ES-I3 (cell line): ENCODE measurements around the gene AP3S2.

Source experiments
- H3K36me3 ChIP-seq: 2 replicates; pipeline ENCODE4 v1.6.1; 2013; ENCODE audit warnings: mild to moderate bottlenecking, low read length, control low read depth, moderate library complexity; ENCODE audit not compliant: insufficient read depth
- H3K4me1 ChIP-seq: 2 replicates; pipeline ENCODE4 v1.6.1; 2013; ENCODE audit warnings: mild to moderate bottlenecking, control low read depth, low read length; ENCODE audit not compliant: insufficient read depth
- H3K9ac ChIP-seq: 2 replicates; pipeline ENCODE4 v1.6.1; 2013; ENCODE audit warnings: low read depth, mild to moderate bottlenecking, low read length, moderate library complexity
- H3K9me3 ChIP-seq: 2 replicates; pipeline ENCODE4 v1.6.1; 2013; ENCODE audit warnings: mild to moderate bottlenecking, low read length, moderate library complexity; ENCODE audit not compliant: control insufficient read depth, insufficient read depth

The AP3S2 gene

GRCh38 chr15:89910891-89911626 lies 17.3 kb upstream of the AP3S2 start:
- no peak overlapping the region for H3K9ac ChIP-seq
- no peaks in the 10 kb centered on the region for H3K36me3 ChIP-seq

GRCh38 chr15:89909611-89910010 lies 15.8 kb upstream of the AP3S2 start:
- Histone ChIP-seq H3K36me3 (no peaks in the 10 kb centered on the region), H3K9ac (no peak overlapping the region), H3K4me1 (peaks cover 5% of the 10 kb centered on the region; the same call in 1 of the 2 replicates), H3K9me3 (no peaks in the 10 kb centered on the region)

More at GRCh38 chr15:89910891-89911626, 17.3 kb upstream of the AP3S2 start:
- Histone ChIP-seq H3K4me1 (peaks cover 5% of the 10 kb centered on the region; the same call in 1 of the 2 replicates), H3K9me3 (no peaks in the 10 kb centered on the region)

DNA sequence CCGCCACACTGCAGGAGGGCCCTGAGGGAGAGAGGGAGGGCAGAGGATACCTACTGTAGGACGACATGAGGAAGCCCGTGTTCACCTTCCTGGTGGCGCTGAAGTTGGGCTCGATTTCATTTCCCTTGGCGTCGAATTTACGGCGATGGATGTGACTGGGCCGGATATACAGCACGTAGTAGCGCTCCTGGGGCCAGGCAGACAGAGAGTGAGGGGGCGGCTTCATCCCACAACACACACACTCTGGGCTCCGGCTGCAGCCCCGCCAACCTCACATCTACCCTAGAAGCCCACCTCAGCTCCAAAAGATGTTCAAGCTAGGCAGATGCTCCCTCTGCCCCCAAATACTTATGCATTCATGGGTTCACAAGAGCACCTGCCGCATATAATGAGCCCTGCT lies 14.4 kb upstream of the AP3S2 start:
- H3K9ac ChIP-seq = no peak overlapping the region
- no peaks in the 10 kb centered on the region for H3K36me3 ChIP-seq
- H3K9me3 ChIP-seq = no peaks in the 10 kb centered on the region
- peaks cover 1% of the 10 kb centered on the region; the same call in 1 of the 2 replicates for H3K4me1 ChIP-seq

GRCh38 chr15:89907289-89907688 lies 13.5 kb upstream of the AP3S2 start:
- Histone ChIP-seq H3K4me1 (no peaks in the 10 kb centered on the region), H3K9me3 (no peaks in the 10 kb centered on the region), H3K9ac (no peak overlapping the region), H3K36me3 (no peaks in the 10 kb centered on the region)

DNA sequence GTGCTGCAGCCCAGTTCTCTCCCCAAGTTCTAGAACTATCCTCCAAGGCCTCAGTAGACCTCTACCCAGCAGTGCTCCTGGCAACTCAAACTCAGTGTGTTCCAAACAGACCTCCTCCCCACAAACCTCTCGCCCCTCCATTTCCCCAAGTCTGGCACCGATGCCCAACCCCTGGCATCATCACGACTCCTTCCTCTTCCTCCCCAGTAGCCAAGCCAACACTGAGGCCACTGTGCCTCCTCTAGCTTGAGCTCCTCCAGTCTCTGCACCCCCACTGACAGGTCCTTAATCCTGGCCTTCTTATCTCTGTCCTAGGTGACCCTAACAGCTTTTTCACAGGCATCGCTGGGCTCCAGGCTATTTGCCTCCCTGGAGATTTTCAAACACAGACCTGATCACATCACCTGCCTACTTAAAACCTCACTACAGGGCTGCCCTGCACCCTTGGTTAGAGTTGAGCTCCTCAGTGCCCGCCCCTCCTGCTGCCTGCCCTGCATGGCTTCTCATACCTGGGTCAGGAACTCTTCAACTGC lies 12.1 kb upstream of the AP3S2 start:
- no peak overlapping the region for H3K9ac ChIP-seq
- no peaks in the 10 kb centered on the region for H3K36me3 ChIP-seq
- H3K4me1 ChIP-seq = no peaks in the 10 kb centered on the region
- no peaks in the 10 kb centered on the region for H3K9me3 ChIP-seq

DNA sequence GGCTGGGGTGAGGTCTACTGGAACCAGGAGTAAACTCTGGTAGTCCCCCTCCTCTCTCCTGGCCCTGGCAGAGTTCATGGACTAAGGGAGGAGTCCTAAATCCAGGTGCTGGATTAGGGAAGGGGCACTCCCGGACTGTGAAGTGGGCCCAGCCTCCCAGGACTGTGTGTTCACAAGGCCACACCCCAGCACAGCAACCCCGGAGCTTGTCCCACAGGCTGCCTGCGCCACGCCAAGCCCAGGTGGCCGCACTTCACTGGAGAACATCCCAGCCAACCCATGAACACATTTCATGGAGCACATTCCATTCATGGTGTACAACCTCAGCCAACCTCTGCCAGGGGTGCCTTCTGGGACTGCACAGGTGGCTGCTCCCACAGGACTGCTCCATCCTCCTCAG lies 10.7 kb upstream of the AP3S2 start:
- H3K9ac ChIP-seq = no peak overlapping the region
- H3K4me1 ChIP-seq = no peaks in the 10 kb centered on the region
- H3K9me3 ChIP-seq = no peaks in the 10 kb centered on the region
- no peaks in the 10 kb centered on the region for H3K36me3 ChIP-seq

DNA sequence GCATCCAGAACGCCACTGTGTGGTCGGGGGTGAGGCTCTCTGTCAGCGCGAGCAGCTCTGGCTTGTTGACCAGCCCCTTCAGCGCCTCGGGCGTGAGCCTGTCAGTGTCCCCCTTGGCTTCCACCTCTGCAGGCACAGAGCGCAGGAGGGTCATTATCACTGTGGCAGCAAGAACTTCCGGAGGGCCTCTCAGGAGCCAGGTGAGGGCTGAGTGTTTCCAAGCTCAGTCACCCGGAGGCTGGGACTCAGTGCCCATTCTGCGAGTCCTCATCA lies 10.0 kb upstream of the AP3S2 start:
- H3K36me3 ChIP-seq = no peaks in the 10 kb centered on the region
- no peak overlapping the region for H3K9ac ChIP-seq
- no peaks in the 10 kb centered on the region for H3K4me1 ChIP-seq
- H3K9me3 ChIP-seq = no peaks in the 10 kb centered on the region

DNA sequence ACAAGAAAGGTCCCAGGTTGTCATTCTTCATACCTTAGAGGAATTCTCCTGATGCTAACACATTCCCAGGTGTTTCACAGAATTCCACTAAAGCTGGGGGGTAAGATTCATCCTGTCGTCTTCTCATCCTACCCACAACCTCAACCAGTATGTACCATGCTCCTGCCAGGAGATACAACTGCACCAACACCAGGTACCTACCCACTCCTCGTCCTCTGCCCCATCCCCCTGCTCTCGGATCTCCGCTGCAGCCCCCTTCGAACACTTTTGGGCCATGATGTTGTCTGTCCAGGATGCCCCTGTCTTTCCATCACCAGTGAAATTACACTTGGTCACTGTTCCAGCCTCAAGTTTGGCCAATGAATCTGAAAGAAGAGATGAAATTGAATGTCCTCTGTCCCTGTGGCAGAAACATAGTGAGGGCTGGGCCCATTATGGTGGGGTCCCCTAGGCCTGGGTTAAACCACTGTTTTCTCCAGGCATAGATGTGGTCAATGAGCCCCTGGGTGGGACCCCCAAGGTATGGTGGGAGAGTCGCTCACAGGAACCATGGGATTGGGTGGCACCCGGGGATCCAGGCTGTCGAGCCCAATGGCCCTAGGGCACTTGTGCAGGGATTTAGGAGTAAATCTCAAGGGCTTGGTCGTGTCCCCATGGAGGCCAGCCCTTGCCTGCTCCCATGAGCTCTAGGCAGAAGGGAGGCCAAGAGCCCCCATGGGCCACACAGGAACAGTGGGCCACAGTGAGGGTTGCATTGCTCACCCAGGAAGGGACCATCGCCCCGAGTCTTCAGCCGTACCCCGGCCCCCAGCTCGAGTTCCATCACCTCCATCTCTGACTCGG lies 9.4 kb upstream of the AP3S2 start:
- H3K4me1 ChIP-seq = peaks cover 3% of the 10 kb centered on the region; the same call in 1 of the 2 replicates
- no peaks in the 10 kb centered on the region for H3K9me3 ChIP-seq
- H3K36me3 ChIP-seq = no peaks in the 10 kb centered on the region
- H3K9ac ChIP-seq = no peak overlapping the region

DNA sequence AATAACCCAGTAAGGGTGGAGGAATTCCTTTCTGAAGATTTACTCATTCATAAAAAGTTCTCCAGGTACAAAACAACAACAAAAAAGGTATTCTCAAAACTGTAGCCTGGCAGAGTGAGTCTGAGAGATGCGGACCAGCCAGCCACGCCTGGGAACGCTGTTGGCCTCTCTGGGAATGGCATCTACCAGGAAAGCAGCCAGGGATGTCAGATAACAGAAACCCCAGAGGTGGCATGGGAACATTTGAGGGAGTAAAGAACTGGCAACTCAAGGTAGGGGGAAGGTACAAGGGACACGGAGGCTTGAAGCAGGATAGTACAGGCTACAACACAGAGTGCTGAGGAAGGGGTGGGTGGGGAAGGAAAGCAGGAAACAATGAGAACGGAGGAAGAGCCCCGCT lies 7.1 kb upstream of the AP3S2 start:
- H3K36me3 ChIP-seq = no peaks in the 10 kb centered on the region
- H3K9me3 ChIP-seq = no peaks in the 10 kb centered on the region

GRCh38 chr15:89899951-89900567 lies 6.3 kb upstream of the AP3S2 start:
- H3K9me3 ChIP-seq = no peaks in the 10 kb centered on the region

More for the DNA sequence above, 7.1 kb upstream of the AP3S2 start:
- Histone ChIP-seq H3K9ac (no peak overlapping the region), H3K4me1 (peaks cover 5% of the 10 kb centered on the region; the same call in 1 of the 2 replicates)

DNA sequence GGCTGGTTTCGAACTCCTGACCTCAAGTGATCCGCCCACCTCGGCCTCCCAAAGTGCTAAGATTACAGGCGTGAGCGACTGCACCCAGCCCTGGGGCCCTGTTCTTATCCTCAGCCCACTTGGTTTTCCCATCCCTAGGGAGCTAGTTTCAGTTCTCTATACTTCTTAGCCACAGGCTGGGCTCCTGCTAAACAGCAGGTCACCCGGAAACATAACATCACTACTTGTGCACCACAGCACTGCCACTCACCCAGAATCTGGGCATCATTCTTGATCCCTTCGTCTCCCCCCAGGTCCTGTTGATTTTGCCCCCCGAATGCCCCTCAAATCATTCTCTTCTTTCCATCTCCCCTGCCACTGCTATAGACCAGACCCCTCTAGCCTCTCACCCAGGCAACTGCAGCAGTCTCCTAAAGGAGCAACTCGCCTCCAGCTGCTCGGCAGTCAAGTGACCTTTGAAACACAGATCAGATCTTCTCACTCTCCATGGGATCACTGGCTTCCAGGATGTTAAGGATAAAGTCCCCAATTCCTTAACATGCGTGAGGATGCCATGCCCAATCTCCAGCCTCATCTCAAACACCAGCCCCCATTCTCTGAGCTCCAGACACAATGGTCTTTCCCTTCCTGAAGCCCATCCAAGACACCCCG lies 5.6 kb upstream of the AP3S2 start:
- peaks cover 5% of the 10 kb centered on the region; the same call in 1 of the 2 replicates for H3K4me1 ChIP-seq
- no peak overlapping the region for H3K9ac ChIP-seq
- no peaks in the 10 kb centered on the region for H3K9me3 ChIP-seq
- H3K36me3 ChIP-seq = no peaks in the 10 kb centered on the region

More at GRCh38 chr15:89899951-89900567, 6.3 kb upstream of the AP3S2 start:
- no peak overlapping the region for H3K9ac ChIP-seq
- H3K4me1 ChIP-seq = peaks cover 5% of the 10 kb centered on the region; the same call in 1 of the 2 replicates
- H3K36me3 ChIP-seq = no peaks in the 10 kb centered on the region

DNA sequence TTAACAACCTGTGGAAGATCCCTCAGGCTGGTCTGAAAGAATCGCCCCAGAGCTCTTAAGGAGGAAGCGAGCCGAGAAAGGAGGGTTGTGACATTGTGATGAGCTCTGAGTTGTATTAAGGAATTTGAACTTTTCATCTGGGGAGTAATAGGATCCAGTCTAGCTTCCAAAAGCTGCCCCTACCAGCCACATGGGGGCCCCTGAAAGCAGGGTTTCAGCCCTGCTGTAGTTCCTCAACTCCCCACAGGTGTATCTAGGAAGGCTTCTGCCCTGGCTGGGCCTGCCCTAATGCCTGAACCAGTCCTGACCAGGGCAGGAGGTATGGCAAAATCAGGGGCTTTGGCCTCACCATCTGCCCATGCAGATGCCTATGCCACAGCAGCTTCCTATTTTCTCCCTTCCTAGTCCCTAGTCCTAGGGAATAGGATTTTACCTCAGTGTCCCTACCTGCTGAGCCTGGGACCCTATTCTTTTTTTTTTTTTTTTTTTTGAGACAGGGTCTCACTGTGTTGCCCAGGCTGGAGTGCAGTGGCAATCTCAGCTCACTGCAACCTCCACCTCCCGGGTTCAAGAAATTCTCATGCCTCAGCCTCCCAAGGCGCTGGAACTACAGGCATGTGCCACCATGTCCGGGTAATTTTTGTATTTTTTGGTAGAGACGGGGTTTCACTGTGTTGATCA lies 5.0 kb upstream of the AP3S2 start:
- H3K36me3 ChIP-seq = no peaks in the 10 kb centered on the region
- no peak overlapping the region for H3K9ac ChIP-seq

GRCh38 chr15:89898146-89898545 lies 4.4 kb upstream of the AP3S2 start:
- peaks cover 5% of the 10 kb centered on the region; the same call in 1 of the 2 replicates for H3K4me1 ChIP-seq
- no peaks in the 10 kb centered on the region for H3K9me3 ChIP-seq
- no peak overlapping the region for H3K9ac ChIP-seq

More for the DNA sequence above, 5.0 kb upstream of the AP3S2 start:
- H3K4me1 ChIP-seq = peaks cover 5% of the 10 kb centered on the region; the same call in 1 of the 2 replicates
- H3K9me3 ChIP-seq = no peaks in the 10 kb centered on the region

More at GRCh38 chr15:89898146-89898545, 4.4 kb upstream of the AP3S2 start:
- no peaks in the 10 kb centered on the region for H3K36me3 ChIP-seq
